ENCODE data around the gene REEP2.

The REEP2 gene

GRCh38 chr5:138463419-138464007 lies 24.7 kb downstream of the REEP2 start:
- Histone ChIP-seq H3K27ac (peak overlapping the region; percentile 99), H3K4me3 (peak overlapping the region; percentile 87)
- peak; percentile 85 for DNase-seq (ENCODE audit: low spot score)
- no peak for TF ChIP-seq CTCF (IDR thresholded peaks at IDR 0.05)

GRCh38 chr5:138464008-138464387 lies 25.1 kb downstream of the REEP2 start:
- peak; percentile 92 for TF ChIP-seq CTCF (IDR thresholded peaks at IDR 0.05)
- peak; percentile 97 for DNase-seq (ENCODE audit: low spot score)
- Histone ChIP-seq H3K4me3 (peak overlapping the region; percentile 87), H3K27ac (peak overlapping the region; percentile 99)

- Histone ChIP-seq H3K4me3 (peak overlapping the region; percentile 87), H3K27ac (peak overlapping the region; percentile 99)
- peak; percentile 40 for TF ChIP-seq CTCF (IDR thresholded peaks at IDR 0.05)
- DNase-seq (ENCODE audit: low spot score), result peak; percentile 99
Measured at GRCh38 chr5:138464388-138465260, 25.8 kb downstream of the REEP2 start.

DNA sequence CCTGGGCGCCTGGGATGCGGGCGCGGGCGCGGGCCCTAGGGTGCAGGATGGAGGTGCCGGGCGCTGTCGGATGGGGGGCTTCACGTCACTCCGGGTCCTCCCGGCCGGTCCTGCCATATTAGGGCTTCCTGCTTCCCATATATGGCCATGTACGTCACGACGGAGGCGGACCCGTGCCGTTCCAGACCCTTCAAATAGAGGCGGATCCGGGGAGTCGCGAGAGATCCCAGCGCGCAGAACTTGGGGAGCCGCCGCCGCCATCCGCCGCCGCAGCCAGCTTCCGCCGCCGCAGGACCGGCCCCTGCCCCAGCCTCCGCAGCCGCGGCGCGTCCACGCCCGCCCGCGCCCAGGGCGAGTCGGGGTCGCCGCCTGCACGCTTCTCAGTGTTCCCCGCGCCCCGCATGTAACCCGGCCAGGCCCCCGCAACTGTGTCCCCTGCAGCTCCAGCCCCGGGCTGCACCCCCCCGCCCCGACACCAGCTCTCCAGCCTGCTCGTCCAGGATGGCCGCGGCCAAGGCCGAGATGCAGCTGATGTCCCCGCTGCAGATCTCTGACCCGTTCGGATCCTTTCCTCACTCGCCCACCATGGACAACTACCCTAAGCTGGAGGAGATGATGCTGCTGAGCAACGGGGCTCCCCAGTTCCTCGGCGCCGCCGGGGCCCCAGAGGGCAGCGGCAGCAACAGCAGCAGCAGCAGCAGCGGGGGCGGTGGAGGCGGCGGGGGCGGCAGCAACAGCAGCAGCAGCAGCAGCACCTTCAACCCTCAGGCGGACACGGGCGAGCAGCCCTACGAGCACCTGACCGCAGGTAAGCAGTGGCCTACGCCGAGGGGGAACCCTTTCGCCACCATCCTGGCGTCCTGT lies 26.6 kb downstream of the REEP2 start, which contains the start of gene EGR1:
EGR1 (plus strand) TSS at position 219 of the 864 bp plus-strand sequence; CDS start at position 502, 283 bp downstream.
- peak; percentile 97 for DNase-seq (ENCODE audit: low spot score)
- Histone ChIP-seq H3K27ac (peak within 1 kb of the TSS; percentile 99), H3K4me3 (peak within 1 kb of the TSS; percentile 87)
- no peak for TF ChIP-seq CTCF (IDR thresholded peaks at IDR 0.05)

DNA sequence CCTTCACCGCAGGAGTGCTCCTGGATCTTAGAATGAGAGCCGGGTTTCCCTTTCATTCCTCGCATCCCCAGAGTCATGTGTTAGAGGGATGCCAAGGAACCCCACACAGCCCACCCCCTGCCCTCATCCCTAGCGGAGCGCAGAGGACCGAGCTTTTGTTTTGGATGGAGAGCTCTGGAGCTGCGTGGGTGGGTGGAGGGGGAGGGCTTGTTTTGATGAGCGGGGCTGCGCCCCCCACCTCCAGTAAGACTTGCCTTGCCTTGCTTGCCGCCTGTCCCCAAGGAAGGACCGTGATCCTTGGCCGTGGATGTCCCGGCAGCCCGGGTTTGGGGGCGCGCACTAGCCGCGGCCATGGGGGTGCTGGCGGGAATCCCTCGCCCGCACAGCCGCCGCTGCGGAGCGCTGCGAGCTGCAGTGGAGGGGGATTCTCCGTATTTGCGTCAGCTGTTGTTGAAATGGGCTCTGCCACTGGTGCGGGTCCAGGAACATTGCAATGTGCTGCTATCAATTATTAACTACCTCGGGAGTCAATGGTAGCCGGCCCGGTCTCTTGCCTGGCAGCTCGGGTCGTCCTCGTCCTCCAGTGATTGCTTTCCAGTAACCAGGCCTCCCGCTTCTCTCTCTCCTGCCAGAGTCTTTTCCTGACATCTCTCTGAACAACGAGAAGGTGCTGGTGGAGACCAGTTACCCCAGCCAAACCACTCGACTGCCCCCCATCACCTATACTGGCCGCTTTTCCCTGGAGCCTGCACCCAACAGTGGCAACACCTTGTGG lies 27.5 kb downstream of the REEP2 start:
- H3K27ac ChIP-seq, result peak overlapping the region; percentile 23 to 99
- TF ChIP-seq CTCF (IDR thresholded peaks at IDR 0.05), result no peak
- H3K4me3 ChIP-seq, result peak overlapping the region; percentile 87
- no peak for DNase-seq (ENCODE audit: low spot score)

All from coronary artery (tissue), 2 donors.